ENCODE measurements around the gene OPCML.

- TF ChIP-seq CSDC2 (CRISPR knock-in tag; IDR thresholded peaks at IDR 0.05) (no peak), ZFP3 (CRISPR knock-in tag; IDR thresholded peaks at IDR 0.05) (no peak), TCF4 (CRISPR knock-in tag; IDR thresholded peaks at IDR 0.05; ENCODE audit: borderline replicate concordance) (no peak), RARB (CRISPR knock-in tag; IDR thresholded peaks at IDR 0.05) (no peak), ZFP30 (CRISPR knock-in tag; IDR thresholded peaks at IDR 0.05) (no peak)
These were observed 27.4 kb downstream of the OPCML start for GRCh38 chr11:133504906-133505305.

Data from SK-N-SH treated with all-trans-retinoic acid at 6 μM for 48 hours (cell line).